Germinal center (tissue), 1 donor: Measurements from ENCODE around the gene SLC4A11.

ENCODE experiments used
- DNase-seq: peaks from one replicate; pipeline ENCODE4 v3.0.0; 2012; ENCODE audit warnings: mixed read lengths, low spot score

The SLC4A11 gene

GRCh38 chr20:3239026-3239866, at the start of gene SLC4A11:
Gene SLC4A11, minus strand, starts transcription at chr20:3239190. Its CDS starts 53 bp downstream, at chr20:3239137.
- DNase-seq: peak; percentile 58

DNA sequence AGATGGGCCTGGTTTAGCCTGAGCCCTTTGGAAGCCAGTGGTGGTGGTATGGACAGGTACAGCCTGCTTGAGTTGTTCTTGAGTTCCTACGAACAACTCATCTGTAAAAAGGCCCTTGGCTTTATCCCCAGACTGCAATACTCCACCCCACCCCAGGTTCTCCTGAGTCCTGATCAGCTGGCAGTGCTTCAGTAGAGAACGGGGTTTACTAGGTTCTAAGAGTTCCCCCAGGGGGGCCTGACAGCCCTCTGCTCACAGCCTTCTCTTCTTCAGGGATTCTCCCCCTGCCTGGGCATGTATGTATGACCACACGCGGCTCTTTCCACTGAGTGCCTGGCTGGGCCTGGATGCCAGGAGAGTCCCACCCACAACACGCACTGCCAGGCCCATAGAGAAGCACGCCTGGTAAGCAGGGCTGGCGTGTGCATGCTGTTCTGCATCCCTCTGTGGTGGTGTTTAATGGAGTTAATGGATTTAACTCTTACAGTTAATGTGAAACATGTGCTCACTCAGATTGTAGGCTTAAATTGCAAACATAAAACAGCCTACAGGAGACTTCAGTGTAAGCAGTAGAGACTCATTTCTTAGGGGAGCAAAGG, 44.3 kb upstream of the SLC4A11 start:
- no peak for DNase-seq

GRCh38 chr20:3282271-3283221, 43.6 kb upstream of the SLC4A11 start:
- DNase-seq: no peak

DNA sequence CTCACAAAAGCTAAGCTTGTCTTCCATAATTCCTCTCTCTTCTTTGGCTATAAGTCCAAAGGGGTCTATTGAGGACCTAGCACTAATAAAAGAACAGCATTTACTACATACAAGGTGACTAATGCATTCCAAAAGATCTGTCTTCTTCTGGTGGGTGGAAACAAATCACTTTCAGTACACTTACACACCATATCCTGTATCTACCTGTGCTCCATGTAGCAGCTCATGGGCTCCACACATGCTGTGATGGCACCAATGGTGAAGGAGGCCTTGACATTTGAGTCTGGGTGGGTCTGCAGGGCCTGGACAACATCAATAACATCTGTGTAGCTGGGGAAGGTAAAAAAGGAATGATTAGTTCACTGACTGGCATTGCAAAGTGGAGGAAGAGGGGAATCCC, 42.4 kb upstream of the SLC4A11 start:
- DNase-seq: no peak

DNA sequence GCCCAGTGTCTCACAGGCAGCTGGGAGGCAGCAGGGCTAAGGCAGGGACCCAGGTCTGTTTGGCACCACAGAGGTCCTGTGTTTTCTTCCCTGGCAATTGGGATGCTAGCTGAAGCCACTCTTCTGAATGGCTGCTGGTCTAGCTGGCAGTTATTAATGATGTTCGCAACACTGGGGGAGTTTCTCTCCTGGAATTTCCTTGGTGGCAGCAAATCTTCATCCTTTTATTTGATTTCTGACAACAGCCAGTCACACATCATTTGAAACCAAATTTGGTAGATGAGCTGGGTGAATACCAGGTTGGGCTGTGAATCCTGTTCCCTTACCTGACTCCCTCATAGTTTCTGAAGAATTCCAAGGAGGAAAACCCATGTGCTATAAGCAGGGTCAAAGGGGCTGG, 40.8 kb upstream of the SLC4A11 start:
- no peak for DNase-seq

DNA sequence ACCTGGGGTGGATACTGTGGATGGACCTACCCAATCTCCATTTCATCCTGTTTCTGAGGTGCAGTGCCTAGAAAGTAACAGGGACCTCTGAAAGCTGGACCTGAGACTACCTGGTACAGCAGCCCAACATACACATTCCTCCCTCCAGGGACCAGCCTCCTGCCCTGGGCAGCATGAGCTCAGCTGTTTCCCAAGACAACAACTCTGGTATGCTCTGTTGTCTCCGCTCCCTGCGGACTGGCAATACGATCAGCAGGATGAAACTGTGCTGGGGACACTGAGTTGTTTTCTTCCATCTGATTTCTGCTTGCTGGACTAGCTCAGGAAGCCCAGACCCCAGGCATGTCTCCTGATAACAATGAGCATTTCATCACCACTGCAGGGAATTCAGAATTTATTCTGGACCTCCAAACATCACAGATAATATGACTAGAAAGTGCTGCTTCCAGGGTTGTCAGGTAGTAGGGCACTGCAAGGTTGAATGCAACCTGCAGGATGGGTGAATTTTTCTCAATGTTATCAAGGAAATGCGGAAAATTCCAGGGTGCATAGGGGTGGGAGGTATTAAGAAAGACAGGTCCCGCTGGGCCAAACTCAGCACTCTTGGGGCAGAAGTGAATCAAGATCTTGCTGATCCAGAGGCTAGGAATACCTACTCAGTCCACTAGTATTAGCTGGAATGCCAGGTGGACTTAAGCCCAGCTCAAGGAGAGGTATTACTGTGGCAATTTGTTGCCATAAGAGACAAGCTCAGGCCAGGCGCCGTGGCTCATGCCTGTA, 38.9 kb upstream of the SLC4A11 start:
- DNase-seq: no peak

DNA sequence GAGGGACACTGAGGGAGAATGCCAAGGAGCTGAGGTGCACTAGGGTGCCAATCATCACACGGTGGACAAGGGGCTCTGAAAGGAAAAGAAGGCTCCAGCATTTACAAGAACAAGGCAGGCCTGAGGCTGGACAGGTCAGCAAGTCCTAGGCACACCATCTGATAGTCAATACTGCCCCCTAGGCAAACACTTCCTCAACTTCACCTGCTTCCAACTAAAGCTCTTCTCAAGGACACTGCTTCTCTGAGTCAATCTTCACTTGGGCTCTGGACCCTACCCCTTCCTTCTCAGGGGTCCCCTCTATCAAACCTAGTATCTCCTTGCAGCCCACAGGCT, 37.7 kb upstream of the SLC4A11 start:
- no peak for DNase-seq

- DNase-seq: no peak
Measured at GRCh38 chr20:3275966-3276679, 37.1 kb upstream of the SLC4A11 start.

DNA sequence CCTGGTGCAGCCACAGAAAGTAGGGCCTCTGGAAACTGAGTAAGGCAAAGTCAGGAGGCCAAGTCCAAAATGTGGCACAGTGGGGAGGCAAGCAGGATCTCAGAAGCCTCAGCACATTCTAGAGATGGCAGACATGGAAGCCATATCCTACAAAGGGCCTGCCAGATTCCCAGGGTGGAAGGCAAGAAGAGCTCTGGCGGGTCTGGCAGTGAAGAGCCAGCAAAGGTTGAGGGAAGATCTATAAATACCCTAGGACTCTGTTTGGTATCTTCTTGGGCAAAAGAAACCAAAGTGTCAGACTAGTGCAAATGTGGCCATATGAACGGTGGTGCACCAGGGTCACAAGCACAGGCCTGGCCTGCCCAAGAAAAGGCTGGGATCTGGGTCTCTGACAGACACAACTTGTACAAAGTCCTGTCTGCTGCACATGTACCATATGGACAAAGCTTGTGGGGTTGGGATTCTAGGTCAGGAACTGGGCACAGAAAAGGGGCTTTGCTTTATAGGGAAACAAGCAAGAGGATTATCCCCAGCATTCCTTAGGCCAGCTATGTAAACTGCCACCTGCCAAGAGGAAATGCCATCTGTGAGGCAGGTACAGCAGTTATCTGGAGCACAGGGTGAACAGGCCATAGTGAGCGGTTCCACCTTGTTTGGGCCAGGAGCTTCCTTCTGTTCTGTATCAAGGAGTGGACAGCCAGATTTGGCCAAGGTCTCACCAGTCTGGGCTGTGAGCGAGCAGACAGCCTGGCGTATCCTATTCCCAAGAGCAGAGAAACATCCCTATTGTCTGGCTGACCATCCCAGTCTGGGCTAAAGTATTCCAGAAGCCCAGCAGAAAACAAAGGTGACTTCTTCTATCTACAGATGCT, 36.3 kb upstream of the SLC4A11 start:
- no peak for DNase-seq

DNA sequence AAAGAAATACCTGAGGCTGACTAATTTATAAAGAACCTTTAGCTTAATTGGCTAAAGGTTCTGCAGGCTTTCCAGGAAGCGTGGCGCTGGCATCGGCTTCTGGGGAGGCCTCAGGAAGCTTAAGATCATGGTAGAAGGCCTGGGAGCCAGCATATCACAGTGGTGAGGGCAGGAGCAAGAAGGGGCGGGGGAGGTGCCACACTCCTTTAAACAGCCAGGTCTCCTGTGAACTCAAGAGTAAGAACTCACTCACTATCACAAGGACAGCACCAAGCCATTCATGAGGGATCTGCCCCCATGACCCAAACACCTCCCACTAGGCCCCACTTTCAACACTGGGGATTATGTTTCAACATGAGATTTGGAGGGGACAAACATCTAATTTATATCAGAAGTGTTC, 34.4 kb upstream of the SLC4A11 start:
- DNase-seq: no peak

DNA sequence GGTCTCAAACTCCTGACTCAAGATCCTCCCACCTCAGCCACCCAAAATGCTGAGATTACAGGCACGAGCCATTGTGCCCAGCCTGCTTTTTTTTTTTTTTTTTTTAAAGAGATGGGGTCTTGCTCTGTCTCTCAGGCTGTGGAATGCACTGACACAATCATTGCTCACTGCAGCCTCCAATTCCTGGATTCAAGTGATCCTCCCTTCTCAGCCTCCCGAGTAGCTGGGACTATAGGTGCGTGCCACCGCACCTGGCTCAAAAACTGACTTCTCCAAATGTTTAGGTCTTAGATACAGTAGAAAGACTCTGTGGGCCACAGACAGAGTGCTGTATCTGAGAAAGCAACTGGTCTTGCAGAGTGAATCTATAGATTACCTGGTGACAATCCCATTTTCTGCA, 31.1 kb upstream of the SLC4A11 start:
- no peak for DNase-seq

- no peak for DNase-seq
Measured at GRCh38 chr20:3262566-3262965, 23.6 kb upstream of the SLC4A11 start.

GRCh38 chr20:3258429-3258828, 19.4 kb upstream of the SLC4A11 start:
- DNase-seq: no peak

GRCh38 chr20:3255728-3256127, 16.7 kb upstream of the SLC4A11 start:
- DNase-seq: no peak

DNA sequence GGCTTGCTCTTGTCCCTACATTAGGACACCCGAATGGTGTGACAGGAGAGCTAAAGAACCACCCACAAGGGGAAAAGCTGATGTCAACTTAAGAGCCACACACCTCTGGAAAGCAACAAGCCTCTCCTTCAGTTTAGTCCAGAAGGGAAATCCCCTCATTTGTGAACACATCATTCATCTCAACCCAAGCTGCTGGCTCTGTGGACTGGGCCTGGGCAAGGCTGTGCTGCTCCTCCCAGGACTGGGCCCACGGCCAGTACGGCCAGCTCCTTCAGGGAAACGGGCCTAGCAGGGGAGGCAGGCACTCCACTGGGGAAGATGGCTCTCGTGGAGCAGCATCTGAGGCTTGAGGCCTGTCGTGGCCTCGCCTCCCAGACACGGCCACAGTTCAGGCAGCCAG, 12.8 kb upstream of the SLC4A11 start:
- no peak for DNase-seq

- DNase-seq: no peak
Measured at GRCh38 chr20:3250091-3250504, 11.1 kb upstream of the SLC4A11 start.

GRCh38 chr20:3248993-3249347, 10.0 kb upstream of the SLC4A11 start:
- DNase-seq: no peak

DNA sequence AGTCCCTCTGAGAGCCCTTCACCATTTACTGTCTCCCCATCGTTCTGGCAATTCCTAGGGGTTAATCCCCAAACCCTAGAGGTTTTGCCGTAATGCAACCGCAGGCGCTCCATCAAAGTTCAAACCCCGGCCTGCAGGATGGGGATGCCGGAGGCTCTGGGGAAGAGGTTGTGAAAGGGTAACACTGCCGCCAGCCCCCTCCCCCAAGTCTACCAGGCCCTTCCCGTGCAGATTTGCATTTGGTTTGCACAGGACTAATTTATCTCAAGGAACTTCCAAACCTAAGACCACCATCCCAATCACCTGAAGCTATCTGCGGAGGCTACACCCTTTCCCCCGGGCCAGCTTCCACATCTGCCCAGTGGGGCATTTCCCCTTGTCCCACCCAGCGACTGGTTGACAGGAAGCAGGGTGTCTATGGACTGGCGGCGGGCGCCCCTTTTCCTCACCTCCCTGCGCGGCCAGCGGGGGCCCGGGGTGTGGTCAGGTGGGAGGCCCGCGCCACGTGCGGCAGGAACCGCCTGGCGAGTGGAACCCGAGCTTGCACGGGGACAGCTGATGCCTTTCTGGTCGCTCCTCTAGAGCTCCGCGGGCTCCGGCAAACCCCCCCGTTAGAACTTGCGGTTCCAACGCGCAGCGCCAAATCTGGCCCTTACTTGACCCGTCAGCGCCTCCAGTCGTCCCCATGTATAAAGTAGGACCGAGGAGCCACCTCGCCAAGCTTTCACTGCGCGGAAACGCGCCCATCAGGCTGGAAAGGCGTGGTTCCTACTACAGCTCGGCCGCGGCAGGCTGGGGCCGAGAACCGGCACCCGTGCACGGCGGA, 9.4 kb upstream of the SLC4A11 start:
- DNase-seq: peak; percentile 23

GRCh38 chr20:3247638-3248037, 8.6 kb upstream of the SLC4A11 start:
- DNase-seq: no peak
